Effector memory CD4-positive, alpha-beta T cell (primary cell): Measurements from ENCODE around the gene GALNT7.

Source experiments
- DNase-seq, 3 donors: peaks; one replicate each; pipeline ENCODE4 v3.0.0-alpha.2; 2020
- H3K27ac ChIP-seq: 2 replicates; pipeline ENCODE4 v1.7.0; 2013; ENCODE audit warnings: mild to moderate bottlenecking, low read length, moderate library complexity; ENCODE audit not compliant: insufficient read depth, poor library complexity, severe bottlenecking
- H3K27me3 ChIP-seq: replicated peaks from 2 replicates; pipeline ENCODE4 v1.7.0; 2013; ENCODE audit warnings: mild to moderate bottlenecking, low read length; ENCODE audit not compliant: insufficient read depth, control insufficient read depth, poor library complexity, severe bottlenecking
- H3K36me3 ChIP-seq: 2 replicates; pipeline ENCODE4 v1.7.0; 2013; ENCODE audit warnings: mild to moderate bottlenecking, low read length, moderate library complexity; ENCODE audit not compliant: control insufficient read depth, insufficient read depth
- H3K4me1 ChIP-seq: 2 replicates; pipeline ENCODE4 v1.7.0; 2013; ENCODE audit warnings: low read length, mild to moderate bottlenecking; ENCODE audit not compliant: control insufficient read depth, insufficient read depth, poor library complexity, severe bottlenecking
- H3K4me3 ChIP-seq: 2 replicates; pipeline ENCODE4 v1.7.0; 2013; ENCODE audit warnings: low read length, low read depth, mild to moderate bottlenecking; ENCODE audit not compliant: insufficient read depth, poor library complexity, severe bottlenecking
- H3K9me3 ChIP-seq: 2 replicates; pipeline ENCODE4 v1.7.0; 2013; ENCODE audit warnings: mild to moderate bottlenecking, low read length, moderate library complexity; ENCODE audit not compliant: control insufficient read depth

Gene GALNT7

DNA sequence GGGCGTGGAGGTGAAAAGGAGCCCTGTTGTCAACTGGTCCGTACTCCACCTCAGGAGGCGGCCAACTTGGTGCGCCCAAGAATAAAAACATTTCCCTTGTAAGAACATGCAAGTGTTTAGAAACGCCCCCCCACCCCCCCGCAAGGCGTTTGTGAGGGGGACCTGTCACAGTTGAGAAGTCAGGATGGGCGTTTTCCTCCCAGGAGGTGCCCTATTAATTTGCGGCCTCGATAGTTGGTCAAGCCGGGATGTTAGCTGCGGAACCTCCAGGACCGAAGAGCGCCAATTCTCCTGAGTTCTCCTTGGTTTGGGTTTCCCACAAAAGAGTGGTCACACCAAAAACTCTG lies 201.5 kb downstream of the GALNT7 start:
- Histone ChIP-seq H3K27ac (peak overlapping the region; percentile 75), H3K4me3 (peak overlapping the region; percentile 82), H3K27me3 (no peaks in the 10 kb centered on the region), H3K36me3 (no peaks in the 10 kb centered on the region), H3K9me3 (no peaks in the 10 kb centered on the region), H3K4me1 (peaks cover 12% of the 10 kb centered on the region)
- DNase-seq: peak; percentile 36 to 61 (median 53)

DNA sequence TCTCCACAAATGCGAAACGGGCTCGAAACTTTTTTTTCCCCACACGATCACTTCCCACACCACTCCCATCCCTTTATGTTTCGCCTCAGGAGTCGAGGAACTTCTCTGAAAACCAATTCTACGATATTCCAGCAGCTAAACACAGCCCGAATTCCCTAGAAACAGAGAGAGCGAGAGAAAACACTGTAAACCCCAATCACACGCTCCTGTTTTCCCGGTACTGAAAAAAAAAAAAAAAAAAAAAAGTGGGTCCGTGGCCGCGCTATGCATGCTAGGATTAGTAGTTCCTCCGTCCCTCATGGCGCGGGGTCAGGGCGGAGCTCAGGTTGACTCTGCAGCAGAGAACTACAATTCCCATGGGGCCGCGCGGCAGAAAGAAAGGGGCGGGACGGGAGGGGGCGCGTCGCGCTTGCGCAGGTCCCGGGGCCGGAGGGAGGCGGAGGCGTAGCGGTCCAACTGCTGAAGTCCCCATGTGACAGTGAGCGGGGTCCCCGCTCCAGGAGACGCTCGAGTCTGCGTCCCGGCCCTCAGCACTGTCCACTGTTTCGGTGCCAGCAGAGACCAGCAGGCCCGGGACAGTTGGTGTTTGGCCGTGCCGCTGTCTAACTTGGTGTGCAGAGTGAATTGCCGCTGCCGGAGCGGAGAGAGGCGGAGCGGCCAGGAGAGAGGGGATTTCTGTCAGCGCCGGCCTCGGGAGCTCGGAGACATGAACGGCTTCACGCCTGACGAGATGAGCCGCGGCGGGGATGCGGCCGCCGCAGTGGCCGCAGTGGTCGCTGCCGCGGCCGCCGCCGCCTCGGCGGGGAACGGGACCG lies 202.1 kb downstream of the GALNT7 start, which contains the start of gene SAP30:
Gene SAP30 (plus strand): TSS at position 478 of the 815 bp plus-strand sequence. CDS start 229 bp downstream, at position 707.
- peak; percentile 94 to 97 (median 96) for DNase-seq
- H3K4me3 ChIP-seq: peak within 1 kb of the TSS; percentile 82
- H3K27ac ChIP-seq: peak within 1 kb of the TSS; percentile 75
- H3K27me3 ChIP-seq: no peaks in the 10 kb centered on the region
- peaks cover 9% of the 10 kb centered on the region for H3K4me1 ChIP-seq
- no peaks in the 10 kb centered on the region for H3K36me3 ChIP-seq
- no peaks in the 10 kb centered on the region for H3K9me3 ChIP-seq

- peaks cover 6% of the 10 kb centered on the region for H3K4me1 ChIP-seq
- H3K4me3 ChIP-seq: peak overlapping the region; percentile 82
- H3K27ac ChIP-seq: peak overlapping the region; percentile 75
- peak; percentile 38 to 51 (median 43) for DNase-seq
- H3K36me3 ChIP-seq: no peaks in the 10 kb centered on the region
- H3K9me3 ChIP-seq: no peaks in the 10 kb centered on the region
- no peaks in the 10 kb centered on the region for H3K27me3 ChIP-seq
Observed at GRCh38 chr4:173371292-173372192, 202.9 kb downstream of the GALNT7 start.
